ENCODE data around the gene SLC1A3. TPM values are rescaled to one million over a fixed set of nuclear protein-coding genes. Genes with fewer than 3 reads are reported as not detected.

SLC1A3 gene
- total RNA-seq, 1 experiment from 2014 or later, result 9.6 TPM

- H3K27me3 Mint-ChIP-seq (ENCODE audit: insufficient read depth, unreplicated experiment), result no peaks in the 10 kb centered on the region
- no peaks in the 10 kb centered on the region for H3K9me3 Mint-ChIP-seq (ENCODE audit: unreplicated experiment)
- BruUV-seq (replicated peaks), result no TSS peak
- no peaks in the 10 kb centered on the region for H3K4me1 Mint-ChIP-seq (ENCODE audit: insufficient read depth, unreplicated experiment)
- intact Hi-C loops (cut with micrococcal nuclease), result no loop called here
- H3K4me3 Mint-ChIP-seq (ENCODE audit: unreplicated experiment), result no peak overlapping the region
- POLR2A ChIA-PET, result no interaction called here
- CTCF ChIA-PET, result no interaction called here
- no peaks in the 10 kb centered on the region for H3K36me3 Mint-ChIP-seq (ENCODE audit: insufficient read depth, unreplicated experiment)
- DNase-seq (ENCODE audit: unreplicated experiment), result peak; percentile 9
- TF ChIP-seq CTCF (IDR thresholded peaks at IDR 0.05; ENCODE audit: unreplicated experiment), result no peak
- H3K27ac Mint-ChIP-seq (ENCODE audit: low read depth, unreplicated experiment), result no peak overlapping the region
These were observed 8.4 kb downstream of the SLC1A3 start for GRCh38 chr5:36614657-36615308.

DNA sequence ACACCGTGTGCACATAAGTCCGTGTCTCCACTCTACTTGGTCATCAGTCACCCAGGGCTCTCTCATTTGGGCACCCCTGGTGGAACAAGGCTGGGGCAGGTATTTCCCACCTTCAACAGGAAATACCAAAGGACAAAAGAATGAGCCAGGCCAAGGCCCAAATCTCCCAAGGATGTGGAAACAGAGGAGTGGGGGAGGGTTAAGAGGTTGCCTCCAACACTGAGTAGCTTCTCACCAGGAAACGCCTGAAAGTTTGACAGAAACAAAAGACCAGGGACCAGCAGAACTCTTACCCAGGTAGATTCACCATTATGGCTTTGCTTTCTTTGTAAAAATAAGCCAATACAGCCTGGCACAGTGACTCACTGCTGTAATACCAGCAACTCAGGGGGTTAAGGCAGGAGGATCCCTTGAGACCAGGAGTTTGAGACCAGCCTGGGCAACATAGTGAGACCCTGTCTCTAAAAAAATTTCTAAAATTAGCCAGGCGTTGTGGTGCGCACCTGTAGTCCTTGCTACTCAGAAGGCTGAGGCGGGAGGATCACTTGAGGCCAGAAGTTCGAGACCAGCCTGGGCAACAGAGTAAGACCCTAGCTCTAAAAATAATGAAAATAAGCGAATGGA lies 12.7 kb downstream of the SLC1A3 start:
- BruUV-seq (replicated peaks), result no TSS peak
- Mint-ChIP-seq H3K4me3 (ENCODE audit: unreplicated experiment) (no peak overlapping the region), H3K36me3 (ENCODE audit: insufficient read depth, unreplicated experiment) (peaks cover 6% of the 10 kb centered on the region), H3K27me3 (ENCODE audit: insufficient read depth, unreplicated experiment) (no peaks in the 10 kb centered on the region), H3K4me1 (ENCODE audit: insufficient read depth, unreplicated experiment) (no peaks in the 10 kb centered on the region), H3K9me3 (ENCODE audit: unreplicated experiment) (no peaks in the 10 kb centered on the region), H3K27ac (ENCODE audit: low read depth, unreplicated experiment) (no peak overlapping the region)
- POLR2A ChIA-PET, result interaction anchor here (0.6 kb wide), 1 partner anchor 265 kb away, joined by 3 read pairs; no protein-coding TSS in a partner anchor
- peak; percentile 54 for DNase-seq (ENCODE audit: unreplicated experiment)
- TF ChIP-seq CTCF (IDR thresholded peaks at IDR 0.05; ENCODE audit: unreplicated experiment), result no peak
- intact Hi-C loops (cut with micrococcal nuclease), result no loop called here
- CTCF ChIA-PET, result no interaction called here

DNA sequence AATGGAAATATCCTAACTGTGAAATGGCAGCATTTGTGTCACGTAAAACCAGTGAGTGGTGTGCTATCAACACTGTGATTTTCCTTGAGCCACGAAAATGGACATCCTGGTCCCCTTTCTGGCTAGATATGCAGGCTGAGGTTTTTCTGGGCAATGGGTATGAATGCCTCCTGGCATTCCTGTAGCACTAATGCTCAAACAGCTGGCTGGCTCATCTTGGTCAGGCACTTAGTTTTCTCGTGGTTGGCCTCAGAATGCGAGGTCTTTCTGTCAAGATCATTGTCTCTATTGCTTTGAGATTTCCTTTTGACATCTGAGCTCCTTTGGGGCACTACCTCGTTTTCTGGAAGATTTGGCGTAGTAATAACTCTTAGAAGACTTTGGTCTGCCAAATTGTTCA lies 15.6 kb downstream of the SLC1A3 start:
- no peaks in the 10 kb centered on the region for H3K27me3 Mint-ChIP-seq (ENCODE audit: insufficient read depth, unreplicated experiment)
- no peak overlapping the region for H3K4me3 Mint-ChIP-seq (ENCODE audit: unreplicated experiment)
- ChIA-PET CTCF (no interaction called here), POLR2A (no interaction called here)
- no peak for DNase-seq (ENCODE audit: unreplicated experiment)
- intact Hi-C loops (cut with micrococcal nuclease), result no loop called here
- no peaks in the 10 kb centered on the region for H3K4me1 Mint-ChIP-seq (ENCODE audit: insufficient read depth, unreplicated experiment)
- no peak for TF ChIP-seq CTCF (IDR thresholded peaks at IDR 0.05; ENCODE audit: unreplicated experiment)
- no peak overlapping the region for H3K27ac Mint-ChIP-seq (ENCODE audit: low read depth, unreplicated experiment)
- H3K36me3 Mint-ChIP-seq (ENCODE audit: insufficient read depth, unreplicated experiment), result peaks cover 6% of the 10 kb centered on the region
- no peaks in the 10 kb centered on the region for H3K9me3 Mint-ChIP-seq (ENCODE audit: unreplicated experiment)
- BruUV-seq (replicated peaks), result no TSS peak

GRCh38 chr5:36623832-36624231 lies 17.4 kb downstream of the SLC1A3 start:
- POLR2A ChIA-PET, result interaction anchor here (0.7 kb wide), 1 partner anchor 8 kb away, joined by 3 read pairs; no protein-coding TSS in a partner anchor
- Mint-ChIP-seq H3K27me3 (ENCODE audit: insufficient read depth, unreplicated experiment) (no peaks in the 10 kb centered on the region), H3K9me3 (ENCODE audit: unreplicated experiment) (no peaks in the 10 kb centered on the region), H3K4me3 (ENCODE audit: unreplicated experiment) (no peak overlapping the region), H3K36me3 (ENCODE audit: insufficient read depth, unreplicated experiment) (peaks cover 6% of the 10 kb centered on the region), H3K27ac (ENCODE audit: low read depth, unreplicated experiment) (no peak overlapping the region), H3K4me1 (ENCODE audit: insufficient read depth, unreplicated experiment) (no peaks in the 10 kb centered on the region)
- TF ChIP-seq CTCF (IDR thresholded peaks at IDR 0.05; ENCODE audit: unreplicated experiment), result no peak
- no TSS peak for BruUV-seq (replicated peaks)
- DNase-seq (ENCODE audit: unreplicated experiment), result no peak
- intact Hi-C loops (cut with micrococcal nuclease), result no loop called here
- CTCF ChIA-PET, result interaction anchor here (0.6 to 1.0 kb wide), 3 partner anchors 16 to 70 kb away, joined by 3 read pairs; no protein-coding TSS in a partner anchor
